ENCODE measurements around the gene ACOD1.

ACOD1 gene

GRCh38 chr13:76928456-76928855, 19.9 kb upstream of the ACOD1 start:
- Histone ChIP-seq H3K4me1 (ENCODE audit: insufficient read depth, low read length) (no peaks in the 10 kb centered on the region), H3K27ac (ENCODE audit: low read depth, low read length) (no peak overlapping the region), H3K27me3 (ENCODE audit: insufficient read depth, low read length) (no peaks in the 10 kb centered on the region), H3K9me3 (ENCODE audit: insufficient read depth, low read depth, low read length) (no peaks in the 10 kb centered on the region), H3K36me3 (ENCODE audit: insufficient read depth, low read length) (no peaks in the 10 kb centered on the region), H3K9ac (ENCODE audit: low read depth, low read length) (no peak overlapping the region), H3K4me3 (ENCODE audit: low read length) (no peak overlapping the region)
- WGBS, result 90% methylated on average over 3 of the region's 3 CpGs

- Histone ChIP-seq H3K27me3 (ENCODE audit: insufficient read depth, low read length) (no peaks in the 10 kb centered on the region), H3K9me3 (ENCODE audit: insufficient read depth, low read depth, low read length) (no peaks in the 10 kb centered on the region), H3K9ac (ENCODE audit: low read depth, low read length) (no peak overlapping the region), H3K27ac (ENCODE audit: low read depth, low read length) (no peak overlapping the region), H3K4me3 (ENCODE audit: low read length) (no peak overlapping the region), H3K4me1 (ENCODE audit: insufficient read depth, low read length) (no peaks in the 10 kb centered on the region), H3K36me3 (ENCODE audit: insufficient read depth, low read length) (no peaks in the 10 kb centered on the region)
- 95% methylated on average over 8 of the region's 8 CpGs for WGBS
Measured at GRCh38 chr13:76929320-76929719, 19.0 kb upstream of the ACOD1 start.

GRCh38 chr13:76929851-76930374, 18.4 kb upstream of the ACOD1 start:
- WGBS, result 89% methylated on average over 2 of the region's 2 CpGs
- no peak overlapping the region for H3K4me3 ChIP-seq (ENCODE audit: low read length)

GRCh38 chr13:76932076-76932475, 16.2 kb upstream of the ACOD1 start:
- Histone ChIP-seq H3K4me1 (ENCODE audit: insufficient read depth, low read length) (no peaks in the 10 kb centered on the region), H3K36me3 (ENCODE audit: insufficient read depth, low read length) (no peaks in the 10 kb centered on the region), H3K27ac (ENCODE audit: low read depth, low read length) (no peak overlapping the region), H3K27me3 (ENCODE audit: insufficient read depth, low read length) (no peaks in the 10 kb centered on the region), H3K9ac (ENCODE audit: low read depth, low read length) (no peak overlapping the region), H3K4me3 (ENCODE audit: low read length) (no peak overlapping the region), H3K9me3 (ENCODE audit: insufficient read depth, low read depth, low read length) (no peaks in the 10 kb centered on the region)
- 83% methylated on average over 3 of the region's 4 CpGs for WGBS

More at GRCh38 chr13:76929851-76930374, 18.4 kb upstream of the ACOD1 start:
- no peak overlapping the region for H3K9ac ChIP-seq (ENCODE audit: low read depth, low read length)
- H3K9me3 ChIP-seq (ENCODE audit: insufficient read depth, low read depth, low read length), result no peaks in the 10 kb centered on the region
- H3K27me3 ChIP-seq (ENCODE audit: insufficient read depth, low read length), result no peaks in the 10 kb centered on the region
- H3K4me1 ChIP-seq (ENCODE audit: insufficient read depth, low read length), result no peaks in the 10 kb centered on the region
- H3K36me3 ChIP-seq (ENCODE audit: insufficient read depth, low read length), result no peaks in the 10 kb centered on the region
- no peak overlapping the region for H3K27ac ChIP-seq (ENCODE audit: low read depth, low read length)

GRCh38 chr13:76934671-76935070, 13.6 kb upstream of the ACOD1 start:
- WGBS, result 100% methylated on average over 1 of the region's 1 CpG
- Histone ChIP-seq H3K27ac (ENCODE audit: low read depth, low read length) (no peak overlapping the region), H3K36me3 (ENCODE audit: insufficient read depth, low read length) (no peaks in the 10 kb centered on the region), H3K9me3 (ENCODE audit: insufficient read depth, low read depth, low read length) (no peaks in the 10 kb centered on the region), H3K27me3 (ENCODE audit: insufficient read depth, low read length) (no peaks in the 10 kb centered on the region), H3K9ac (ENCODE audit: low read depth, low read length) (no peak overlapping the region), H3K4me1 (ENCODE audit: insufficient read depth, low read length) (no peaks in the 10 kb centered on the region), H3K4me3 (ENCODE audit: low read length) (no peak overlapping the region)

GRCh38 chr13:76936763-76937162, 11.5 kb upstream of the ACOD1 start:
- Histone ChIP-seq H3K9me3 (ENCODE audit: insufficient read depth, low read depth, low read length) (no peaks in the 10 kb centered on the region), H3K9ac (ENCODE audit: low read depth, low read length) (no peak overlapping the region), H3K27ac (ENCODE audit: low read depth, low read length) (no peak overlapping the region), H3K4me1 (ENCODE audit: insufficient read depth, low read length) (no peaks in the 10 kb centered on the region), H3K4me3 (ENCODE audit: low read length) (no peak overlapping the region), H3K36me3 (ENCODE audit: insufficient read depth, low read length) (no peaks in the 10 kb centered on the region), H3K27me3 (ENCODE audit: insufficient read depth, low read length) (no peaks in the 10 kb centered on the region)
- WGBS, result 92% methylated on average over 2 of the region's 2 CpGs

- Histone ChIP-seq H3K9me3 (ENCODE audit: insufficient read depth, low read depth, low read length) (no peaks in the 10 kb centered on the region), H3K4me1 (ENCODE audit: insufficient read depth, low read length) (no peaks in the 10 kb centered on the region), H3K9ac (ENCODE audit: low read depth, low read length) (no peak overlapping the region), H3K4me3 (ENCODE audit: low read length) (no peak overlapping the region), H3K27me3 (ENCODE audit: insufficient read depth, low read length) (no peaks in the 10 kb centered on the region), H3K27ac (ENCODE audit: low read depth, low read length) (no peak overlapping the region), H3K36me3 (ENCODE audit: insufficient read depth, low read length) (no peaks in the 10 kb centered on the region)
- WGBS, result 96% methylated on average over 2 of the region's 2 CpGs
Measured at GRCh38 chr13:76937281-76937820, 11.0 kb upstream of the ACOD1 start.

- WGBS, result 83% methylated on average over 1 of the region's 3 CpGs
- H3K27me3 ChIP-seq (ENCODE audit: insufficient read depth, low read length), result no peaks in the 10 kb centered on the region
- no peaks in the 10 kb centered on the region for H3K4me1 ChIP-seq (ENCODE audit: insufficient read depth, low read length)
- H3K4me3 ChIP-seq (ENCODE audit: low read length), result no peak overlapping the region
- H3K9ac ChIP-seq (ENCODE audit: low read depth, low read length), result no peak overlapping the region
- H3K36me3 ChIP-seq (ENCODE audit: insufficient read depth, low read length), result no peaks in the 10 kb centered on the region
- no peaks in the 10 kb centered on the region for H3K9me3 ChIP-seq (ENCODE audit: insufficient read depth, low read depth, low read length)
- H3K27ac ChIP-seq (ENCODE audit: low read depth, low read length), result no peak overlapping the region
Measured at GRCh38 chr13:76939215-76939614, 9.1 kb upstream of the ACOD1 start.

- no peaks in the 10 kb centered on the region for H3K27me3 ChIP-seq (ENCODE audit: insufficient read depth, low read length)
- no peaks in the 10 kb centered on the region for H3K9me3 ChIP-seq (ENCODE audit: insufficient read depth, low read depth, low read length)
- no peaks in the 10 kb centered on the region for H3K36me3 ChIP-seq (ENCODE audit: insufficient read depth, low read length)
- H3K9ac ChIP-seq (ENCODE audit: low read depth, low read length), result no peak overlapping the region
- H3K27ac ChIP-seq (ENCODE audit: low read depth, low read length), result no peak overlapping the region
- WGBS, result 95% methylated on average over 4 of the region's 4 CpGs
- H3K4me3 ChIP-seq (ENCODE audit: low read length), result no peak overlapping the region
- H3K4me1 ChIP-seq (ENCODE audit: insufficient read depth, low read length), result no peaks in the 10 kb centered on the region
Measured at GRCh38 chr13:76942363-76942762, 5.9 kb upstream of the ACOD1 start.

- Histone ChIP-seq H3K9ac (ENCODE audit: low read depth, low read length) (no peak overlapping the region), H3K27ac (ENCODE audit: low read depth, low read length) (no peak overlapping the region), H3K9me3 (ENCODE audit: insufficient read depth, low read depth, low read length) (no peaks in the 10 kb centered on the region), H3K27me3 (ENCODE audit: insufficient read depth, low read length) (no peaks in the 10 kb centered on the region), H3K4me3 (ENCODE audit: low read length) (no peak overlapping the region), H3K36me3 (ENCODE audit: insufficient read depth, low read length) (no peaks in the 10 kb centered on the region), H3K4me1 (ENCODE audit: insufficient read depth, low read length) (no peaks in the 10 kb centered on the region)
- WGBS, result 94% methylated on average over 2 of the region's 2 CpGs
Measured at GRCh38 chr13:76943646-76944045, 4.7 kb upstream of the ACOD1 start.

GRCh38 chr13:76944456-76944855, 3.9 kb upstream of the ACOD1 start:
- no peaks in the 10 kb centered on the region for H3K27me3 ChIP-seq (ENCODE audit: insufficient read depth, low read length)
- no peak overlapping the region for H3K4me3 ChIP-seq (ENCODE audit: low read length)
- H3K9me3 ChIP-seq (ENCODE audit: insufficient read depth, low read depth, low read length), result no peaks in the 10 kb centered on the region
- no peaks in the 10 kb centered on the region for H3K36me3 ChIP-seq (ENCODE audit: insufficient read depth, low read length)
- no peak overlapping the region for H3K9ac ChIP-seq (ENCODE audit: low read depth, low read length)
- no peak overlapping the region for H3K27ac ChIP-seq (ENCODE audit: low read depth, low read length)
- no peaks in the 10 kb centered on the region for H3K4me1 ChIP-seq (ENCODE audit: insufficient read depth, low read length)
- WGBS, result 92% methylated on average over 4 of the region's 4 CpGs

- Histone ChIP-seq H3K27me3 (ENCODE audit: insufficient read depth, low read length) (no peaks in the 10 kb centered on the region), H3K9ac (ENCODE audit: low read depth, low read length) (no peak overlapping the region), H3K36me3 (ENCODE audit: insufficient read depth, low read length) (no peaks in the 10 kb centered on the region), H3K9me3 (ENCODE audit: insufficient read depth, low read depth, low read length) (no peaks in the 10 kb centered on the region), H3K4me3 (ENCODE audit: low read length) (no peak overlapping the region), H3K27ac (ENCODE audit: low read depth, low read length) (no peak overlapping the region), H3K4me1 (ENCODE audit: insufficient read depth, low read length) (no peaks in the 10 kb centered on the region)
- 80% methylated on average over 2 of the region's 2 CpGs for WGBS
Measured at GRCh38 chr13:76950101-76950500, 1.8 kb downstream of the ACOD1 start.

Data from HUES64 (cell line).